HG03520 (cell line): ENCODE results near the gene RABGGTA.
A peak's percentile ranks its signal among the peaks of the same experiment; 100 is the strongest.

Experiments
- ATAC-seq: cut with Tn5 transposase; IDR thresholded peaks from one replicate; pipeline ENCODE4 v1.9.1; 2021; ENCODE audit warnings: mild to moderate bottlenecking, moderate library complexity; ENCODE audit not compliant: unreplicated experiment

Gene RABGGTA

GRCh38 chr14:24304019-24304387, 32.6 kb upstream of the RABGGTA start:
- no peak for ATAC-seq

GRCh38 chr14:24300326-24300980, 29.1 kb upstream of the RABGGTA start:
- no peak for ATAC-seq

GRCh38 chr14:24299255-24300191, 28.1 kb upstream of the RABGGTA start, which contains the start of the genes DHRS1 and NOP9:
DHRS1 (minus strand) TSS chr14:24299780; CDS start chr14:24299106, 674 bp downstream.
NOP9 (plus strand) TSS chr14:24299850; CDS start chr14:24299955, 105 bp downstream.
- ATAC-seq: peak; percentile 68

GRCh38 chr14:24298892-24299254, 27.5 kb upstream of the RABGGTA start:
- no peak for ATAC-seq

GRCh38 chr14:24297190-24297964, 26.0 kb upstream of the RABGGTA start:
- no peak for ATAC-seq

- peak; percentile 46 for ATAC-seq
These were observed 25.2 kb upstream of the RABGGTA start for GRCh38 chr14:24296341-24297157.

- no peak for ATAC-seq
These were observed 22.1 kb upstream of the RABGGTA start for GRCh38 chr14:24293525-24293924.

GRCh38 chr14:24292118-24292807, 20.9 kb upstream of the RABGGTA start:
- ATAC-seq: no peak

GRCh38 chr14:24291446-24292117, 20.2 kb upstream of the RABGGTA start:
- no peak for ATAC-seq

- ATAC-seq: no peak
These were observed 19.3 kb upstream of the RABGGTA start for GRCh38 chr14:24290746-24291145.

GRCh38 chr14:24289649-24290280, 18.4 kb upstream of the RABGGTA start:
- no peak for ATAC-seq

GRCh38 chr14:24286996-24287395, 15.6 kb upstream of the RABGGTA start:
- no peak for ATAC-seq

- no peak for ATAC-seq
These were observed 14.0 kb upstream of the RABGGTA start for GRCh38 chr14:24285351-24285750.

GRCh38 chr14:24284501-24285035, 13.2 kb upstream of the RABGGTA start:
- no peak for ATAC-seq

- ATAC-seq: no peak
These were observed 12.5 kb upstream of the RABGGTA start for GRCh38 chr14:24283796-24284460.

- ATAC-seq: no peak
These were observed 11.3 kb upstream of the RABGGTA start for GRCh38 chr14:24282736-24283135.

- ATAC-seq: no peak
These were observed 10.2 kb upstream of the RABGGTA start for GRCh38 chr14:24281636-24282035.
